DND-41 (cell line): ENCODE measurements around the gene LEMD2.

ENCODE experiments used
- ATAC-seq: fragments of 200-7000 bp; cut with Tn5 transposase; 3 replicates; pipeline ENCODE4 v1.9.1; 2021; ENCODE audit warnings: low read depth; ENCODE audit not compliant: insufficient read depth
- DNase-seq: peaks from one replicate; pipeline ENCODE4 v3.0.0-alpha.2; 2020
- H2AFZ ChIP-seq: 2 replicates; pipeline ENCODE4 v1.6.0; 2012; ENCODE audit warnings: low read depth, low read length
- H3K27ac ChIP-seq: 2 replicates; pipeline ENCODE4 v1.5.1; 2012; ENCODE audit warnings: low read length, inconsistent platforms
- H3K27me3 ChIP-seq: fragments of 200-600 bp; sonication (generic); 2 replicates; pipeline ENCODE4 v1.6.0; 2012; ENCODE audit warnings: low read length, mild to moderate bottlenecking, inconsistent platforms; ENCODE audit not compliant: insufficient read depth, poor library complexity
- H3K36me3 ChIP-seq: 2 replicates; pipeline ENCODE4 v1.5.1; 2012; ENCODE audit warnings: low read length, inconsistent platforms; ENCODE audit not compliant: insufficient read depth
- H3K4me1 ChIP-seq: 2 replicates; pipeline ENCODE4 v1.5.1; 2012; ENCODE audit warnings: mild to moderate bottlenecking, low read length; ENCODE audit not compliant: insufficient read depth
- H3K4me2 ChIP-seq: 2 replicates; pipeline ENCODE4 v1.6.0; 2012; ENCODE audit warnings: mild to moderate bottlenecking, moderate library complexity, low read length, inconsistent platforms; ENCODE audit not compliant: insufficient read depth
- H3K4me3 ChIP-seq, 2 experiments: fragments of 200-600 bp in 1 of 2; shearing (Covaris generic) in 1 of 2; 2 replicates each; pipeline ENCODE4 v1.5.1; 2012 to 2016; ENCODE audit warnings: inconsistent platforms in 2 of 2, low read length in 2 of 2, mild to moderate bottlenecking in 2 of 2, low read depth in 1 of 2, moderate library complexity in 1 of 2
- H3K79me2 ChIP-seq: 2 replicates; pipeline ENCODE4 v1.6.0; 2012; ENCODE audit warnings: low read length, inconsistent platforms; ENCODE audit not compliant: insufficient read depth
- H3K9ac ChIP-seq: 2 replicates; pipeline ENCODE4 v1.6.0; 2012; ENCODE audit warnings: low read depth, mild to moderate bottlenecking, inconsistent platforms, low read length, moderate library complexity
- H3K9me3 ChIP-seq: 2 replicates; pipeline ENCODE4 v1.5.1; 2012; ENCODE audit warnings: low read length, moderate library complexity, mild to moderate bottlenecking, inconsistent platforms; ENCODE audit not compliant: insufficient read depth, severe bottlenecking
- H4K20me1 ChIP-seq: 2 replicates; pipeline ENCODE4 v1.6.0; 2012; ENCODE audit warnings: low read length; ENCODE audit not compliant: insufficient read depth
- EZH2 ChIP-seq: IDR thresholded peaks from 3 replicates; pipeline ENCODE4 v1.6.1; 2012; ENCODE audit warnings: borderline replicate concordance, low read depth, mild to moderate bottlenecking, moderate library complexity, low read length, inconsistent platforms; ENCODE audit not compliant: severe bottlenecking
- TF ChIP-seq, protein P1 (sequence below): IDR thresholded peaks from 2 replicates; pipeline ENCODE4 v1.5.1; 2012; ENCODE audit warnings: borderline replicate concordance, low read length, moderate library complexity, mild to moderate bottlenecking; ENCODE audit not compliant: poor library complexity, severe bottlenecking; ENCODE audit errors: extremely low read depth

LEMD2 gene

GRCh38 chr6:33771146-33772081, 17.5 kb downstream of the LEMD2 start:
- H3K9me3 ChIP-seq = no peaks in the 10 kb centered on the region
- H3K36me3 ChIP-seq = peaks cover 45% of the 10 kb centered on the region
- H3K9ac ChIP-seq = no peak overlapping the region
- no peak for ATAC-seq
- TF ChIP-seq, protein P1, sequence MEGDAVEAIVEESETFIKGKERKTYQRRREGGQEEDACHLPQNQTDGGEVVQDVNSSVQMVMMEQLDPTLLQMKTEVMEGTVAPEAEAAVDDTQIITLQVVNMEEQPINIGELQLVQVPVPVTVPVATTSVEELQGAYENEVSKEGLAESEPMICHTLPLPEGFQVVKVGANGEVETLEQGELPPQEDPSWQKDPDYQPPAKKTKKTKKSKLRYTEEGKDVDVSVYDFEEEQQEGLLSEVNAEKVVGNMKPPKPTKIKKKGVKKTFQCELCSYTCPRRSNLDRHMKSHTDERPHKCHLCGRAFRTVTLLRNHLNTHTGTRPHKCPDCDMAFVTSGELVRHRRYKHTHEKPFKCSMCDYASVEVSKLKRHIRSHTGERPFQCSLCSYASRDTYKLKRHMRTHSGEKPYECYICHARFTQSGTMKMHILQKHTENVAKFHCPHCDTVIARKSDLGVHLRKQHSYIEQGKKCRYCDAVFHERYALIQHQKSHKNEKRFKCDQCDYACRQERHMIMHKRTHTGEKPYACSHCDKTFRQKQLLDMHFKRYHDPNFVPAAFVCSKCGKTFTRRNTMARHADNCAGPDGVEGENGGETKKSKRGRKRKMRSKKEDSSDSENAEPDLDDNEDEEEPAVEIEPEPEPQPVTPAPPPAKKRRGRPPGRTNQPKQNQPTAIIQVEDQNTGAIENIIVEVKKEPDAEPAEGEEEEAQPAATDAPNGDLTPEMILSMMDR = no peak
- no peak for TF ChIP-seq EZH2
- H3K4me1 ChIP-seq = no peaks in the 10 kb centered on the region
- no peak overlapping the region for H3K4me2 ChIP-seq
- H4K20me1 ChIP-seq = peaks cover 25% of the 10 kb centered on the region
- H3K27ac ChIP-seq = no peak overlapping the region
- no peaks in the 10 kb centered on the region for H3K79me2 ChIP-seq
- H3K27me3 ChIP-seq = no peaks in the 10 kb centered on the region
- no peak overlapping the region for H2AFZ ChIP-seq
- H3K4me3 ChIP-seq = no peak overlapping the region
- DNase-seq = no peak

GRCh38 chr6:33770833-33771145, 18.1 kb downstream of the LEMD2 start:
- no peak overlapping the region for H2AFZ ChIP-seq
- ATAC-seq (no peak), DNase-seq (no peak)
- H3K4me1 ChIP-seq = no peaks in the 10 kb centered on the region
- H3K9ac ChIP-seq = no peak overlapping the region
- no peaks in the 10 kb centered on the region for H3K27me3 ChIP-seq
- H3K79me2 ChIP-seq = no peaks in the 10 kb centered on the region
- no peak overlapping the region for H3K4me2 ChIP-seq
- no peak overlapping the region for H3K4me3 ChIP-seq
- TF ChIP-seq, protein P1 = no peak
- no peak for TF ChIP-seq EZH2
- peaks cover 20% of the 10 kb centered on the region for H4K20me1 ChIP-seq
- H3K9me3 ChIP-seq = no peaks in the 10 kb centered on the region
- H3K27ac ChIP-seq = no peak overlapping the region
- peaks cover 38% of the 10 kb centered on the region for H3K36me3 ChIP-seq

DNA sequence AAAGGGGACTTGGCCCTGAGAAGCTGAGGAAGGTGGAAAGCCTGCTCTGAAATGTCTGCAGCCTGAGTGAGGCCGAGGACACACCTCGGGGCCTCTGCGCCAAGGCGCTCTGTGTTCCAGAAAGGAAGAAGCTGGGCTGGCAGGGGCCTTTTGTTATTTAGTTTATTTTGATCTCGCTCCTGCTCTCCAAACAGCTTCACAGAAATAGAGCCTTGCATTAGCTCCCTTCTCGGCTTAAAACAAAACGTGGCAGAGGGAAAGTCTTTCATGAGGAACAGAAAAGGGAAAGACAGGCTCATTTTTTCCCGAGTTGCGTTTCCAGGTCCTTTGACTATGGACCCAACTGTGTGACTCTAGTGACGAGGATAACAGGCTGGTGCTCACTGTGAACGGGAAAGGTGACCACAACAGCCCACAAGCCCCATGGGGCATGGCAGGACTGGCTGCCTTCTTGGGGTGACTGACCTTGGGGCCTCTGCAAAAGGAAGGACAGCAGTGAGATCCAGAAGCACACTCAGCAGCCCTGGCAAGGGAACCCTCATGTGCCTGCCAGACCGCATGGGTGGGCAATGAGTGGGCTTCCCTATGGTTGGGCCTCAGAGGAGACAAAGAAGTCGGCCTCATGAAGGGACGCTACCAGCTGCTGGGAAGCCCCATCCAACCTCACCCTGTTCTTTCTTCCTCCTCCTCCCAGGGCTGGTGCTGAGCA, 18.7 kb downstream of the LEMD2 start:
- no peaks in the 10 kb centered on the region for H3K9me3 ChIP-seq
- ATAC-seq (0 out of 3 replicates have a peak, but pooled peaks have one; percentile 21), DNase-seq (no peak)
- no peak overlapping the region for H3K27ac ChIP-seq
- H3K4me3 ChIP-seq = no peak overlapping the region
- TF ChIP-seq EZH2 = no peak
- no peak overlapping the region for H3K9ac ChIP-seq
- H3K79me2 ChIP-seq = no peaks in the 10 kb centered on the region
- H3K36me3 ChIP-seq = peaks cover 33% of the 10 kb centered on the region
- no peaks in the 10 kb centered on the region for H3K4me1 ChIP-seq
- no peak overlapping the region for H2AFZ ChIP-seq
- H3K27me3 ChIP-seq = no peaks in the 10 kb centered on the region
- no peak overlapping the region for H3K4me2 ChIP-seq
- peaks cover 17% of the 10 kb centered on the region for H4K20me1 ChIP-seq

DNA sequence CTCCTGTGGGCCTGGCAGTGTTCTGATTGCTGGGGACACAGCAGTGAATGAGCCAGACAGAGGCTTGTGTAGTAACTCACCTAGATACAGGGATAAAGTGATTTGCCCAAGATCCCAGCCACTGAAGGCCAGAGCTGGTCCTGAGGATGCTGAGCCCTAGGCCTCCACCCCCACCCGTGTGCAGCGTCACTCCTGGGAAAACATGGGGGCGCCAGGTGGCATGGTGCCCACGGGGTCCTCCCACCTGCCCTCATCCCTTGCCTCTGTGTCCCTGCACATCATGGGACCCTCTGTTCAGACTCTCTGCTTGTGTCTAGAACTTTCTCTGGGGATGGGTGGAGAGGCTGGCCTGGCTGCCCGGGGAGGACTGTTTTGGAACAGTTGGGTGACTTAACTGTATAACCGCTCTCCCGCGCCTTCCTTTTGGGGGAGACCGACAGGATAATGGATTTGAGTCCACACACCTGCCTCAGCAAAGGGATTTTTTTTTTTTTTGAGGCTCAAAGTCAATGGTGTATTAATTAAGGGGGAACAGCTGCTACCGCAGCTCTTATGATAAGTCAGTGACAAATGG, 19.6 kb downstream of the LEMD2 start:
- Histone ChIP-seq H3K4me2 (no peak overlapping the region), H3K27ac (no peak overlapping the region), H3K4me1 (no peaks in the 10 kb centered on the region), H3K9ac (no peak overlapping the region), H3K79me2 (no peaks in the 10 kb centered on the region), H2AFZ (no peak overlapping the region), H3K27me3 (no peaks in the 10 kb centered on the region), H3K36me3 (peaks cover 24% of the 10 kb centered on the region), H4K20me1 (peaks cover 14% of the 10 kb centered on the region), H3K4me3 (no peak overlapping the region), H3K9me3 (no peaks in the 10 kb centered on the region)
- no peak for DNase-seq
- no peak for ATAC-seq
- TF ChIP-seq, protein P1 = no peak
- TF ChIP-seq EZH2 = no peak
